Activated B cell treated with CpG ODN at 0.5 μM for 24 hours (primary cell): ENCODE measurements around the gene SUCO. TPM values are rescaled to one million over a fixed set of nuclear protein-coding genes. Genes with fewer than 3 reads are reported as not detected.

ENCODE experiments used
- ATAC-seq: fragments of 200-7000 bp; cut with Tn5 transposase; one replicate; pipeline ENCODE4 v1.10.0; 2021; ENCODE audit warnings: low read depth, mild to moderate bottlenecking, moderate library complexity
- CTCF ChIA-PET: fragments of 350-600 bp; sonication (Branson Sonifier 250); formaldehyde crosslinking; loops from one replicate; lab custom pipeline; 2021; ENCODE audit warnings: antibody characterized with exemption; lab: Charles Lee
- POLR2A ChIA-PET: fragments of 350-600 bp; sonication (Branson Sonifier 250); formaldehyde crosslinking; loops from one replicate; lab custom pipeline; 2021; ENCODE audit warnings: antibody characterized with exemption; lab: Charles Lee
- DNase-seq: peaks from one replicate; pipeline ENCODE4 v3.0.0; 2022
- H3K27ac Mint-ChIP-seq: one replicate; pipeline ENCODE4 v1.8.0; 2020; ENCODE audit warnings: mixed read lengths
- H3K27me3 Mint-ChIP-seq: one replicate; pipeline ENCODE4 v1.8.0; 2021; ENCODE audit warnings: mixed read lengths
- H3K36me3 Mint-ChIP-seq: one replicate; pipeline ENCODE4 v1.8.0; 2021; ENCODE audit warnings: low read depth, mixed read lengths
- H3K4me1 Mint-ChIP-seq: one replicate; pipeline ENCODE4 v1.8.0; 2021; ENCODE audit warnings: mixed read lengths
- H3K4me3 Mint-ChIP-seq: one replicate; pipeline ENCODE4 v1.8.0; 2020; ENCODE audit warnings: mild to moderate bottlenecking, mixed read lengths
- H3K9me3 Mint-ChIP-seq: one replicate; pipeline ENCODE4 v1.8.0; 2020; ENCODE audit warnings: mixed read lengths
- CTCF ChIP-seq: fragments of 200-600 bp; IDR thresholded peaks from one replicate; pipeline ENCODE4 v1.8.0; 2022; ENCODE audit warnings: antibody characterized with exemption, mild to moderate bottlenecking
- intact Hi-C: fragments of 100-400 bp; cut with micrococcal nuclease; formaldehyde crosslinking; loops from one replicate; pipeline ENCODE4 v1.15.1; 2024
- total RNA-seq: library from RNA; stranded (reverse); gene quantifications from 2 replicates; pipeline ENCODE4 v1.2.3, GENCODE V29; 2022

SUCO gene
- total RNA-seq, 1 donor from 2014 or later: 47.1 TPM

GRCh38 chr1:172545396-172546004 is 12.6 kb downstream of the SUCO start:
- Mint-ChIP-seq H3K27ac (no peak overlapping the region), H3K4me3 (no peak overlapping the region), H3K27me3 (no peaks in the 10 kb centered on the region), H3K9me3 (no peaks in the 10 kb centered on the region), H3K4me1 (peaks cover 47% of the 10 kb centered on the region), H3K36me3 (no peaks in the 10 kb centered on the region)
- DNase-seq (no peak), ATAC-seq (peak; percentile 62)
- intact Hi-C loops: loop anchor here (1.0 kb wide), 1 partner anchor 12 kb away; the partner anchor contains the start of gene SUCO
- ChIA-PET CTCF (no interaction called here), POLR2A (interaction anchor here (0.5 to 2.9 kb wide), 3 partner anchors 9 to 1319 kb away, joined by 4 to 10 read pairs (median 5); partner anchors contain the start of gene SUCO)
- no peak for TF ChIP-seq CTCF

GRCh38 chr1:172547071-172547470 is 14.1 kb downstream of the SUCO start:
- TF ChIP-seq CTCF: no peak
- ATAC-seq (no peak), DNase-seq (no peak)
- Mint-ChIP-seq H3K4me3 (no peak overlapping the region), H3K27ac (no peak overlapping the region), H3K27me3 (no peaks in the 10 kb centered on the region), H3K9me3 (no peaks in the 10 kb centered on the region), H3K36me3 (peaks cover 6% of the 10 kb centered on the region), H3K4me1 (peaks cover 40% of the 10 kb centered on the region)
- POLR2A ChIA-PET: no interaction called here
- CTCF ChIA-PET: no interaction called here
- intact Hi-C loops: no loop called here

- DNase-seq: no peak
- intact Hi-C loops: no loop called here
- Mint-ChIP-seq H3K27me3 (no peaks in the 10 kb centered on the region), H3K4me1 (peaks cover 30% of the 10 kb centered on the region), H3K36me3 (peaks cover 15% of the 10 kb centered on the region), H3K9me3 (no peaks in the 10 kb centered on the region), H3K4me3 (no peak overlapping the region), H3K27ac (no peak overlapping the region)
- ChIA-PET POLR2A (no interaction called here), CTCF (no interaction called here)
- ATAC-seq: no peak
- TF ChIP-seq CTCF: no peak
Measured at GRCh38 chr1:172549621-172550280, 16.8 kb downstream of the SUCO start.

GRCh38 chr1:172551279-172551678 is 18.3 kb downstream of the SUCO start:
- H3K27ac Mint-ChIP-seq: no peak overlapping the region
- no peaks in the 10 kb centered on the region for H3K27me3 Mint-ChIP-seq
- H3K9me3 Mint-ChIP-seq: no peaks in the 10 kb centered on the region
- no peak overlapping the region for H3K4me3 Mint-ChIP-seq
- ChIA-PET POLR2A (no interaction called here), CTCF (no interaction called here)
- no peak for TF ChIP-seq CTCF
- peaks cover 29% of the 10 kb centered on the region for H3K36me3 Mint-ChIP-seq
- DNase-seq (no peak), ATAC-seq (no peak)
- intact Hi-C loops: no loop called here
- H3K4me1 Mint-ChIP-seq: peaks cover 30% of the 10 kb centered on the region

GRCh38 chr1:172554915-172555314 is 22.0 kb downstream of the SUCO start:
- H3K9me3 Mint-ChIP-seq: no peaks in the 10 kb centered on the region
- CTCF ChIA-PET: no interaction called here
- peaks cover 10% of the 10 kb centered on the region for H3K4me1 Mint-ChIP-seq
- ATAC-seq (no peak), DNase-seq (no peak)
- no peak overlapping the region for H3K4me3 Mint-ChIP-seq
- no peaks in the 10 kb centered on the region for H3K27me3 Mint-ChIP-seq
- no peak overlapping the region for H3K27ac Mint-ChIP-seq
- no peak for TF ChIP-seq CTCF
- H3K36me3 Mint-ChIP-seq: peaks cover 59% of the 10 kb centered on the region
- intact Hi-C loops: no loop called here
- POLR2A ChIA-PET: no interaction called here
